ENCODE results near the gene PDGFA. TPM values are rescaled to one million over a fixed set of nuclear protein-coding genes. Genes with fewer than 3 reads are reported as not detected.

The PDGFA gene
- total and polyA plus RNA-seq, 11 donors = 11.8 to 50.9 (median 20.3) TPM

DNA sequence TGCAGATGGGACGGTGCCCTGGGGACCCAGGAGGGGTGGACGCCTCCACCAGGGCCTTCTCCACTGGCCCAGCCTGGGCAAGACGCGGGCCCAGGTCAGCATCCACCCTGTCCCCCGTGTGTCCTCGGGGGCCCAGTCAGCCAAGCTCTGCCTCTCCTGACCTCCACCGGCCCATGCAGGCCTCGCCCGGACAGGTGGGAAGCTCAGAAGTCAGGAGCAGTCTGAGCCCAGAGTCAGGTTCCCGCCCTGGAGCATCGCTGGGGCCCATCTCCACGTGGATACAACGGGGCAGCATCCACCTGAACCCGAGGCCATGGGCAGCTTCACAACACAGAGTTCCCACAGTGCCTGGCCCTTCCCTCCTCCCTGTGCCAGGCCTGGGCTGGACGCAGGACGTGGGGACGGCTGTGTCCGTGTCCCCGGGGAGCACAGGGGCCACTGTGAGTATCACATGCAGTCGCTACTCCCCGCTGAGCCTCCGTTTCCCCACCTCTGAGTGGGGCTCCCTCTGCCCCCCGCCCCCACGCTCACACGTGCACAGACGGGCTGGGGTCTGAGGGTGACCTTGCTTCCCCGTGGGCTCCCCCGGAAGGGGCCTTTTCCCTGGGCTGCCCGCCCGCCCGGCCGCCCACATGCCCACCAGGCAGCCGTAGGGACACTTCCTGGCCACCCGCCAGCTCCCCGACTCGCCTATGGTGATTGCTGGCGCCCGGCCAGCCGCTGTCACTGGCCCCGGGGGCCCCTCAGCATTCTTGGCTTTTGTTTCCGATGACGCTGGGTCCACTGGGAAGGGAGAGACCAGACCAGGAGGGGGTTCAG lies 64.3 kb downstream of the PDGFA start:
- ATAC-seq (peak in 3 of 4 donors; percentile 11 to 60 (median 56)), DNase-seq (peak; percentile 68 to 86 (median 83))
- 27 to 43% (median 37%) methylated on average over 15 to 42 of the region's 42 CpGs for WGBS, 4 donors
- Histone ChIP-seq H3K9me3 (no peaks in the 10 kb centered on the region), H3K27ac (peak overlapping the region in 1 of 12 donors; percentile 29), H3K4me3 (no peak overlapping the region), H3K4me1 (peaks cover 0 to 31% (median 13%) of the 10 kb centered on the region in 12 donors), H3K36me3 (no peaks in the 10 kb centered on the region), H3K27me3 (peaks cover 0 to 25% (median 11%) of the 10 kb centered on the region in 9 donors)
- TF ChIP-seq, protein P1, sequence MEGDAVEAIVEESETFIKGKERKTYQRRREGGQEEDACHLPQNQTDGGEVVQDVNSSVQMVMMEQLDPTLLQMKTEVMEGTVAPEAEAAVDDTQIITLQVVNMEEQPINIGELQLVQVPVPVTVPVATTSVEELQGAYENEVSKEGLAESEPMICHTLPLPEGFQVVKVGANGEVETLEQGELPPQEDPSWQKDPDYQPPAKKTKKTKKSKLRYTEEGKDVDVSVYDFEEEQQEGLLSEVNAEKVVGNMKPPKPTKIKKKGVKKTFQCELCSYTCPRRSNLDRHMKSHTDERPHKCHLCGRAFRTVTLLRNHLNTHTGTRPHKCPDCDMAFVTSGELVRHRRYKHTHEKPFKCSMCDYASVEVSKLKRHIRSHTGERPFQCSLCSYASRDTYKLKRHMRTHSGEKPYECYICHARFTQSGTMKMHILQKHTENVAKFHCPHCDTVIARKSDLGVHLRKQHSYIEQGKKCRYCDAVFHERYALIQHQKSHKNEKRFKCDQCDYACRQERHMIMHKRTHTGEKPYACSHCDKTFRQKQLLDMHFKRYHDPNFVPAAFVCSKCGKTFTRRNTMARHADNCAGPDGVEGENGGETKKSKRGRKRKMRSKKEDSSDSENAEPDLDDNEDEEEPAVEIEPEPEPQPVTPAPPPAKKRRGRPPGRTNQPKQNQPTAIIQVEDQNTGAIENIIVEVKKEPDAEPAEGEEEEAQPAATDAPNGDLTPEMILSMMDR (IDR thresholded peaks at IDR 0.05) = no peak
- TF ChIP-seq POLR2A (IDR thresholded peaks at IDR 0.05) = no peak
- intact Hi-C loops (cut with DNase I) = loop anchor here in 1 of 10 donors (10.0 kb wide), 1 partner anchor 61 kb away; no protein-coding TSS in a partner anchor

GRCh38 chr7:454356-455109 lies 65.1 kb downstream of the PDGFA start:
- WGBS, 4 donors = 89 to 93% (median 91%) methylated on average over 52 to 56 of the region's 56 CpGs
- Histone ChIP-seq H3K27ac (peak overlapping the region in 1 of 12 donors; percentile 29), H3K4me3 (no peak overlapping the region), H3K36me3 (no peaks in the 10 kb centered on the region), H3K4me1 (peaks cover 0 to 26% (median 13%) of the 10 kb centered on the region in 12 donors), H3K27me3 (peaks cover 0 to 25% (median 11%) of the 10 kb centered on the region in 9 donors), H3K9me3 (no peaks in the 10 kb centered on the region)
- TF ChIP-seq, protein P1 (IDR thresholded peaks at IDR 0.05) = no peak
- TF ChIP-seq POLR2A (IDR thresholded peaks at IDR 0.05) = no peak
- ATAC-seq (no peak), DNase-seq (peak in 2 of 5 donors; percentile 19 to 52)
- intact Hi-C loops (cut with DNase I) = loop anchor here in 1 of 10 donors (10.0 kb wide), 1 partner anchor 60 kb away; no protein-coding TSS in a partner anchor

- intact Hi-C loops (cut with DNase I) = loop anchor here in 1 of 10 donors (10.0 kb wide), 1 partner anchor 59 kb away; no protein-coding TSS in a partner anchor
- H3K27me3 ChIP-seq = peaks cover 0 to 25% (median 11%) of the 10 kb centered on the region in 9 donors
- DNase-seq = peak in 2 of 5 donors; percentile 11 to 21
These were observed 65.9 kb downstream of the PDGFA start for GRCh38 chr7:453597-454306.

More at GRCh38 chr7:453597-454306, 65.9 kb downstream of the PDGFA start:
- no peak overlapping the region for H3K4me3 ChIP-seq
- no peak for ATAC-seq
- H3K36me3 ChIP-seq = no peaks in the 10 kb centered on the region
- peaks cover 0 to 26% (median 13%) of the 10 kb centered on the region in 12 donors for H3K4me1 ChIP-seq
- TF ChIP-seq, protein P1 (IDR thresholded peaks at IDR 0.05) = no peak
- TF ChIP-seq POLR2A (IDR thresholded peaks at IDR 0.05) = no peak
- H3K27ac ChIP-seq = no peak overlapping the region
- WGBS, 4 donors = 90 to 92% (median 90%) methylated on average over 26 to 27 of the region's 27 CpGs
- no peaks in the 10 kb centered on the region for H3K9me3 ChIP-seq
